Measurements from ENCODE around the gene CFAP410.

CFAP410 gene

GRCh38 chr21:44315691-44316203, 23.4 kb downstream of the CFAP410 start:
- DNase-seq = no peak

GRCh38 chr21:44314561-44314960, 24.6 kb downstream of the CFAP410 start:
- DNase-seq = no peak

- DNase-seq = no peak
These were observed 25.1 kb downstream of the CFAP410 start for GRCh38 chr21:44314128-44314527.

- DNase-seq = no peak
These were observed 25.7 kb downstream of the CFAP410 start for GRCh38 chr21:44313451-44313850.

DNA sequence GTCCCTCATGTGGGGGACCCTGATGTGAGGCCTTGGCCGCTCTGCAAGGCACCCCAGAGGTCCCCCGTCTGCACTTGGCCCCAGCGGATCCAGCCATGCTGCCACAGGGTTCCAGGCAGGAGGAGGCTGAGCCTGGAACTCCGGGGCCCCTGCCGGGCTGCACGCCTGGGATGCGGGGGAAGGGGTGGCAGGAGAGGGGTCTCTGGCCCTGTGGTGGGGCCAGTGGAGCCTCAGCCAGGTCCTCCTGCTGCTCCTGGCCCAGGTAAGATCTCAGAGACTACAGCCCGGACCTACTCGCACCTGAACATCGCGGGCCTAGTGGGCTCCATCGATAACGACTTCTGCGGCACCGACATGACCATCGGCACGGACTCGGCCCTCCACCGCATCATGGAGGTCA, 26.5 kb downstream of the CFAP410 start:
- no peak for DNase-seq

- DNase-seq = no peak
These were observed 27.1 kb downstream of the CFAP410 start for GRCh38 chr21:44312089-44312488.

- DNase-seq = no peak
These were observed 28.3 kb downstream of the CFAP410 start for GRCh38 chr21:44310628-44311507.

GRCh38 chr21:44306936-44307704, 32.1 kb downstream of the CFAP410 start:
- no peak for DNase-seq

- DNase-seq = no peak
These were observed 33.5 kb downstream of the CFAP410 start for GRCh38 chr21:44305691-44306090.

- DNase-seq = no peak
These were observed 34.3 kb downstream of the CFAP410 start for GRCh38 chr21:44304877-44305293.

- DNase-seq = no peak
These were observed 35.1 kb downstream of the CFAP410 start for GRCh38 chr21:44304011-44304616.

GRCh38 chr21:44303490-44303981, 35.7 kb downstream of the CFAP410 start:
- no peak for DNase-seq

- peak; percentile 10 for DNase-seq
These were observed 36.4 kb downstream of the CFAP410 start for GRCh38 chr21:44302573-44303401.

DNA sequence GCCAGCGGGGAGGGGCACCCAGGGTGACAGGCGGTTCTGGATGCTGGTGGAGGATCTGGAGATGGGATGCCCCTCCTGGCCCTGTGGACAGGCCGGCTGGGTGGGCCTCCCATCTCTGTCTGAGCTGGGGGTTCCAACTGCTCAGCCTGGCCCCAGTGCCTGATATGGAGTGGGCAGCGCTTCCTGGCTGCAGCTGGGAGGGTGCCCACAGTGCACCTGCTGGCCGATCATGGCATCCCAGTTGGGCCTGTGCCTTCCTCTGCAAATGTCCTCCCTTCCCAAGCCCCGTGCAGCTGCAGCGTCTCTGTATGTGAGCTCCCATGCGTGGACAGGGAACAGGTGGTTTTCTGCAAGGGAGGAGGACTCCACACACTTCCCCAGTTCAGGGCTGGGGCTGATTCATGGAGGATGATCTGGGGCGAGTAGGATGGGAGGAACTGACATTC, 37.2 kb downstream of the CFAP410 start:
- DNase-seq = no peak

DNA sequence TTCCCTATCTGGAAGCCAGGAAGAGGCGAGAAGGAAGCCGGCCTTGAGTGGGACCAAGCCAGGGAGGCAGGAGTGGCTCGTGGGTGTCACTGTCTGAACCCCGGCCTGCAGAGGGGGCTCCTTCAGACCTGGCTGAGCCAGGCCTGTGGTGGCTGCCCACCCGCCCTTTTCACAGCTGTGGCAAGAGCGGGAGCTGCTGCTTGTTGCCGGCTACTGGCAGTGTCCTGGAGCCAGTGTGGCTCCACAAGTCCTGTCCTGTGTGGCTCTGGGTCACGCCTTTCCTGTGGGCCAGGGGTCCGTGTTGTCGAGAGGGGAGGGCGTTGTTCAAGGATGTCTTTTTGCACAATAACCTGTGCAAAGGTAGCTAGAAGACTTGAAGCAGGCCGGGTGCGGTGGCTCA, 38.0 kb downstream of the CFAP410 start:
- no peak for DNase-seq

- peak; percentile 62 for DNase-seq
These were observed 38.8 kb downstream of the CFAP410 start for GRCh38 chr21:44300262-44300959.

DNA sequence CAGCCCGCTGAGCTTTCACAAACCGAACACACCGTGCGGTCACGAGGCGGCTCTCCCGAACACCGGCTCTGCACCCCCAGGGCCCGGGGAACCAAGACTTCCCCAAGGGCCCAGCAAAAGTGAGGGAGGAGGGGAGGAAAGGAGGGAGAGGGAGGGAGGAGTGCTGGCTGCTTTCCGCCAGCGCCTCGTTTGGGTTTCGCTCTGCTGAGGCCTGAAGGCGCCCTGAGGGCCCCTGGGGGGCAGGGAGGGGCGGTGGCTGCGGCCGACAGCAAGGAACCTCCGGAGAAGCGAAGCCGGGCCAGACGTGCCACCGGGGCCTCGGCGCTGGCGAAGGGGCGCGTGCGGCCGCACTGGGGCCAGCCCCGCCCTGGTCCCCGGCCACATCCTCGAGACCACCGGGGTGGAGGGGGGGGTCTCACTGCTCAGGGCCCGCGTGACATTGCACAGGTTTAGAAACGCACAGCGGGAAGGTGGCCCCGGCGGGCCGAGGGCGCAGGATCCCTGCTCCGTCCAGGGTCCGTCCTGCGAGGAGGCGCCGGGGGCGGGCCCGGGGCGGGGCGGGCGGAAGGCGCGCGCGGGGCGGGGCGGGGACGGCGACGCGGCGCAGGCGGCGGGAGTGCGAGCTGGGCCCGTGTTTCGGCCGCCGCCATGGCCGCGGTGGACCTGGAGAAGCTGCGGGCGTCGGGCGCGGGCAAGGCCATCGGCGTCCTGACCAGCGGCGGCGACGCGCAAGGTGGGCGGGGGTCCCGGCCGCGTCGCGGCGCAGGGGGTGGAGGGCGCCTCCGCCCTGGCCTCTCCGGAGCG, 39.5 kb downstream of the CFAP410 start, which contains the start of gene PFKL:
Gene PFKL (plus strand): TSS at position 596 of the 804 bp plus-strand sequence. CDS start 53 bp downstream, at position 649.
- peak; percentile 53 for DNase-seq

DNA sequence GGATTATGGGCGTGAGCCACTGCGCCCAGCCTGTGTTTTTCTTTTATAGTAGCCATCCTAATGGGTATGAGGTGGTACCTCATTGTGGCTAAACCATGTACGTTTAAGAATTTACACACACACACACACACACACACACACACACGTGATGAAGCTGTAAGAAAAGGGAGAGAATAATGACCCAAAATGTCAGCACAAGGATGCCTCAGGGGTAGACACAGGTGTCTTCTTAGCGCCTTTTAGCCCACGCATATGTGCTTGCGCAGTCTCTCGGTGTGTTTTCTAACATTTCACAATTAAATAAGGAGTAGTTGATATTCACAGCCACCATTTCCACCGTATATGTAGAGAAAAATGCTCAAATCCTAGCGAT, 40.1 kb downstream of the CFAP410 start:
- peak; percentile 44 for DNase-seq

- DNase-seq = peak; percentile 38
These were observed 40.9 kb downstream of the CFAP410 start for GRCh38 chr21:44298301-44298700.

DNA sequence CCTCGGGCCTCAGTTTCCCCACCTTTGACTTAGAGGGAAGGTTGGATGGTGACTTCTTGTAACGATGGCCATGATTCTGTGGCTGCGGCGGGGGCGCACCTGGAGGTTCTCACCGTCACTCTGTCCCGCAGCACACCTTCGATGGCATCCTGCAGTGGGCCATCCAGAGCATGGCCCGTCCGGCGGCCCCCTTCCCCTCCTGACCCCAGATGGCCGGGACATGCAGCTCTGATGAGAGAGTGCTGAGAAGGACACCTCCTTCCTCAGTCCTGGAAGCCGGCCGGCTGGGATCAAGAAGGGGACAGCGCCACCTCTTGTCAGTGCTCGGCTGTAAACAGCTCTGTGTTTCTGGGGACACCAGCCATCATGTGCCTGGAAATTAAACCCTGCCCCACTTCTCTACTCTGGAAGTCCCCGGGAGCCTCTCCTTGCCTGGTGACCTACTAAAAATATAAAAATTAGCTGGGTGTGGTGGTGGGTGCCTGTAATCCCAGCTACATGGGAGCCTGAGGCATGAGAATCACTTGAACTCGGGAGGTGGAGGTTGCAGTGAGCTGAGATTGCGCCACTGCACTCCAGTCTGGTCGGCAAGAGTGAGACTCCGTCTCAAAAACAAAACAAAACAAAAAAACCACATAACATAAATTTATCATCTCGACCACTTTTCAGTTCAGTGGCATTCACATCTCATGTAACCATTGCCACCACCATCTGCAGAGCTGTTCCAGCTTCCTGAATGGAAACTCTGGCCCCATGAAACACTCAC, 41.5 kb downstream of the CFAP410 start:
- peak; percentile 83 for DNase-seq
